Smooth muscle cell (in vitro differentiated cells): ENCODE results near the gene CDKL2. TPM values are rescaled to one million over a fixed set of nuclear protein-coding genes. Genes with fewer than 3 reads are reported as not detected.
"Not testable (repeated sequence)": the region's sequence is repeated elsewhere in the genome, so short reads cannot be mapped to it uniquely, and the experiment has no call there.

ENCODE experiments used
- DNase-seq: peaks from one replicate; lab custom pipeline; 2025; ENCODE audit not compliant: unreplicated experiment; lab: John Stamatoyannopoulos, UW
- H2AFZ ChIP-seq: fragments of 200-600 bp; sonication (generic); 2 replicates; pipeline ENCODE4 v1.6.0; 2016; ENCODE audit warnings: antibody characterized with exemption, low read depth, mild to moderate bottlenecking
- H3F3A ChIP-seq: fragments of 200-600 bp; sonication (generic); 2 replicates; pipeline ENCODE4 v1.6.0; 2017; ENCODE audit warnings: antibody characterized with exemption, low read depth
- H3K27ac ChIP-seq: fragments of 200-600 bp; sonication (generic); 2 replicates; pipeline ENCODE4 v1.5.1; 2016; ENCODE audit warnings: low read depth, mild to moderate bottlenecking
- H3K27me3 ChIP-seq: fragments of 200-600 bp; sonication (generic); 2 replicates; pipeline ENCODE4 v1.6.1; 2016; ENCODE audit warnings: low read depth, mild to moderate bottlenecking
- H3K36me3 ChIP-seq: fragments of 200-600 bp; sonication (generic); 2 replicates; pipeline ENCODE4 v1.5.1; 2016; ENCODE audit warnings: low read depth
- H3K4me1 ChIP-seq: fragments of 200-600 bp; sonication (generic); 2 replicates; pipeline ENCODE4 v1.5.1; 2016; ENCODE audit warnings: low read depth
- H3K4me2 ChIP-seq: fragments of 200-600 bp; sonication (generic); 2 replicates; pipeline ENCODE4 v1.6.0; 2016; ENCODE audit warnings: mild to moderate bottlenecking
- H3K4me3 ChIP-seq: fragments of 200-600 bp; sonication (generic); 2 replicates; pipeline ENCODE4 v1.5.1; 2016; ENCODE audit warnings: mild to moderate bottlenecking
- H3K79me2 ChIP-seq: fragments of 200-600 bp; sonication (generic); 2 replicates; pipeline ENCODE4 v1.6.0; 2016; ENCODE audit warnings: low read depth, mild to moderate bottlenecking
- H3K9ac ChIP-seq: fragments of 200-600 bp; sonication (generic); 2 replicates; pipeline ENCODE4 v1.6.0; 2016; ENCODE audit warnings: low read depth
- H3K9me3 ChIP-seq: fragments of 200-600 bp; sonication (generic); replicated peaks from 2 replicates; pipeline ENCODE4 v1.5.1; 2016; ENCODE audit warnings: low read depth
- H4K20me1 ChIP-seq: fragments of 200-600 bp; sonication (generic); 2 replicates; pipeline ENCODE4 v1.6.0; 2016; ENCODE audit warnings: low read depth
- CTCF ChIP-seq: fragments of 200-600 bp; sonication (generic); IDR thresholded peaks from 2 replicates; pipeline ENCODE4 v1.5.1; 2017; ENCODE audit warnings: borderline replicate concordance, mild to moderate bottlenecking, antibody characterized with exemption; ENCODE audit not compliant: insufficient read depth, poor library complexity, severe bottlenecking
- WGBS: methylation state at CpG from one replicate; pipeline ENCODE4 v1.1.7; 2016; ENCODE audit warnings: low lambda C conversion rate; 5-methylcytosine and 5-hydroxymethylcytosine counted together
- polyA plus RNA-seq: library from polyadenylated mRNA; unstranded; fragments of >200 nt; fragmentation: Nextera tagmentation; extraction: Ambion mirVana; gene quantifications from 2 replicates; pipeline ENCODE4 v1.2.1, GENCODE V29; 2016
- total RNA-seq: library from RNA; depleted of rRNA; stranded (reverse); fragments of >200 nt; gene quantifications from 2 replicates; pipeline ENCODE4 v1.2.3, GENCODE V29; 2014

The CDKL2 gene
- total and polyA plus RNA-seq, 2 experiments from 2014 or later, result 0.58 to 1.4 TPM

GRCh38 chr4:75547647-75548387, 82.5 kb downstream of the CDKL2 start:
- 83% methylated on average over 15 of the region's 15 CpGs for WGBS

GRCh38 chr4:75545526-75545925, 84.8 kb downstream of the CDKL2 start:
- Histone ChIP-seq H3K79me2 (no peaks in the 10 kb centered on the region), H3K27me3 (no peaks in the 10 kb centered on the region), H3K4me1 (peaks cover 6% of the 10 kb centered on the region), H3K27ac (peak overlapping the region; percentile 97), H3K4me2 (peak overlapping the region; percentile 13), H3K9ac (peak overlapping the region; percentile 27), H3F3A (peaks cover 8% of the 10 kb centered on the region), H3K9me3 (no peaks in the 10 kb centered on the region), H2AFZ (no peak overlapping the region), H3K4me3 (no peak overlapping the region), H3K36me3 (no peaks in the 10 kb centered on the region), H4K20me1 (no peaks in the 10 kb centered on the region)
- whole genome bisulfite sequencing, result 40% methylated on average over 5 of the region's 5 CpGs
- DNase-seq, result no peak
- TF ChIP-seq CTCF, result no peak

More at GRCh38 chr4:75547647-75548387, 82.5 kb downstream of the CDKL2 start:
- no peak for TF ChIP-seq CTCF
- Histone ChIP-seq H3K79me2 (no peaks in the 10 kb centered on the region), H3K4me1 (no peaks in the 10 kb centered on the region), H3K27ac (no peak overlapping the region), H3K4me2 (no peak overlapping the region), H3K27me3 (no peaks in the 10 kb centered on the region), H3K36me3 (no peaks in the 10 kb centered on the region), H2AFZ (no peak overlapping the region), H4K20me1 (no peaks in the 10 kb centered on the region), H3K4me3 (no peak overlapping the region), H3K9ac (no peak overlapping the region), H3K9me3 (no peaks in the 10 kb centered on the region), H3F3A (peaks cover 8% of the 10 kb centered on the region)
- no peak for DNase-seq

DNA sequence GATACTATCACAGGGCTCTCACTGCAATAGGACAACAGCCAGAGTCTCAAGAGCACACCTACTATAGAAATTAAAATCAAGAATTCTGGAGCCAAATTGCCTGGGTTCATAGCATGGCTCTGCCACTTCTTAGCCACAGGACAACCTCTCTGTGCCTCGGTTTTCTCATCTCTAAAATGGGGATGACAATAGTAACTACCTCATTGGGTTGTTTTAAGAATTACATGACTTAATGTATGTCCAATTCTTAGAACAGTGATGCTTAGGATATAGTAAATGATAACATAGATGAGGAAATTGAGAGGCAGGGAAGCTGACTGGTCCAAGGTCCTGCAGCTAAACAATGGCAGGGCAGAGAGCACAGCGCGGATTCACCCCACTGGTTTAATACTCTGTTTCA, 85.5 kb downstream of the CDKL2 start:
- Histone ChIP-seq H3K36me3 (no peaks in the 10 kb centered on the region), H3K9ac (no peak overlapping the region), H3K79me2 (no peaks in the 10 kb centered on the region), H3K27ac (peak overlapping the region; percentile 97), H3K27me3 (no peaks in the 10 kb centered on the region), H3K9me3 (no peaks in the 10 kb centered on the region), H3K4me2 (no peak overlapping the region), H3K4me3 (no peak overlapping the region), H2AFZ (no peak overlapping the region), H3F3A (peaks cover 8% of the 10 kb centered on the region), H4K20me1 (no peaks in the 10 kb centered on the region), H3K4me1 (peaks cover 6% of the 10 kb centered on the region)
- no peak for DNase-seq
- no peak for TF ChIP-seq CTCF
- WGBS, result 94% methylated on average over 3 of the region's 3 CpGs

GRCh38 chr4:75544220-75544619, 86.1 kb downstream of the CDKL2 start:
- DNase-seq, H3K79me2 ChIP-seq, H3K9me3 ChIP-seq, H3K27me3 ChIP-seq, H3K4me1 ChIP-seq, H2AFZ ChIP-seq, H3K4me2 ChIP-seq, H3K36me3 ChIP-seq, H3K9ac ChIP-seq, H4K20me1 ChIP-seq, H3F3A ChIP-seq, H3K4me3 ChIP-seq: not testable (repeated sequence)
- 75% methylated on average over 8 of the region's 8 CpGs for WGBS
- peak overlapping the region; percentile 97 for H3K27ac ChIP-seq
